GM06990 (cell line): Measurements from ENCODE around the gene PRR35.

Experiments used
- DNase-seq: peaks from one replicate; pipeline ENCODE4 v3.0.0-alpha.2; 2011; ENCODE audit not compliant: insufficient read length; ENCODE audit errors: extremely low read depth
- H3K27me3 ChIP-seq: replicated peaks from 2 replicates; pipeline ENCODE4 v1.6.0; 2011; ENCODE audit warnings: low read length; ENCODE audit not compliant: control insufficient read depth, insufficient read depth
- H3K36me3 ChIP-seq: 2 replicates; pipeline ENCODE4 v1.5.1; 2011; ENCODE audit warnings: low read length; ENCODE audit not compliant: control insufficient read depth, insufficient read depth
- H3K4me3 ChIP-seq: replicated peaks from 2 replicates; pipeline ENCODE4 v1.5.1; 2011; ENCODE audit warnings: low read depth, mild to moderate bottlenecking, control low read depth, low read length
- TF ChIP-seq, protein P1 (sequence below): IDR thresholded peaks from 2 replicates; pipeline ENCODE4 v1.5.1; 2011; ENCODE audit warnings: low read length, control low read depth, mild to moderate bottlenecking, inconsistent platforms; ENCODE audit not compliant: insufficient read depth, poor library complexity, severe bottlenecking

The PRR35 gene

GRCh38 chr16:516301-516700, 43.9 kb upstream of the PRR35 start:
- no peak overlapping the region for H3K4me3 ChIP-seq
- H3K36me3 ChIP-seq = peaks cover 17% of the 10 kb centered on the region
- no peak for DNase-seq
- TF ChIP-seq, protein P1, sequence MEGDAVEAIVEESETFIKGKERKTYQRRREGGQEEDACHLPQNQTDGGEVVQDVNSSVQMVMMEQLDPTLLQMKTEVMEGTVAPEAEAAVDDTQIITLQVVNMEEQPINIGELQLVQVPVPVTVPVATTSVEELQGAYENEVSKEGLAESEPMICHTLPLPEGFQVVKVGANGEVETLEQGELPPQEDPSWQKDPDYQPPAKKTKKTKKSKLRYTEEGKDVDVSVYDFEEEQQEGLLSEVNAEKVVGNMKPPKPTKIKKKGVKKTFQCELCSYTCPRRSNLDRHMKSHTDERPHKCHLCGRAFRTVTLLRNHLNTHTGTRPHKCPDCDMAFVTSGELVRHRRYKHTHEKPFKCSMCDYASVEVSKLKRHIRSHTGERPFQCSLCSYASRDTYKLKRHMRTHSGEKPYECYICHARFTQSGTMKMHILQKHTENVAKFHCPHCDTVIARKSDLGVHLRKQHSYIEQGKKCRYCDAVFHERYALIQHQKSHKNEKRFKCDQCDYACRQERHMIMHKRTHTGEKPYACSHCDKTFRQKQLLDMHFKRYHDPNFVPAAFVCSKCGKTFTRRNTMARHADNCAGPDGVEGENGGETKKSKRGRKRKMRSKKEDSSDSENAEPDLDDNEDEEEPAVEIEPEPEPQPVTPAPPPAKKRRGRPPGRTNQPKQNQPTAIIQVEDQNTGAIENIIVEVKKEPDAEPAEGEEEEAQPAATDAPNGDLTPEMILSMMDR = no peak
- no peaks in the 10 kb centered on the region for H3K27me3 ChIP-seq

DNA sequence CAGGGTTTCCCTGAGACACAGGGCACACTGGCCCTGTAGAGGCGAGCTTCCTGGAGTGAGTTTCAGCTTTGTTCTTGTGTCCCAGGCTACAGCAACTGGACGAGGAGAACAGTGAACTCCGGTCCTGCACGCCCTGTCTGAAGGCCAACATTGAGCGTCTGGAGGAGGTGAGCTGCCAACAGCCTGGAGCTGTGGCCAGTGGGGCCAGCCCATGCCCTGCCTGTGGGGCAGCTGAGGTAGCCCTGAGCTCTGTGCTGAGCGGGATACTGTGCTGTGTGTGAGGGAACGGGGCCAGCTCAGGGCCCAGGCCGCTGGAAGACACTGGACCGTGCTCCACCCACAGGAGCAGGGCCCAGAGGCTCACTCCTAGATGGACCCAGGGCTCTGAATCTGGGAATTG, 41.3 kb upstream of the PRR35 start:
- H3K36me3 ChIP-seq = peaks cover 17% of the 10 kb centered on the region
- H3K4me3 ChIP-seq = no peak overlapping the region
- no peaks in the 10 kb centered on the region for H3K27me3 ChIP-seq
- TF ChIP-seq, protein P1 = no peak
- no peak for DNase-seq

DNA sequence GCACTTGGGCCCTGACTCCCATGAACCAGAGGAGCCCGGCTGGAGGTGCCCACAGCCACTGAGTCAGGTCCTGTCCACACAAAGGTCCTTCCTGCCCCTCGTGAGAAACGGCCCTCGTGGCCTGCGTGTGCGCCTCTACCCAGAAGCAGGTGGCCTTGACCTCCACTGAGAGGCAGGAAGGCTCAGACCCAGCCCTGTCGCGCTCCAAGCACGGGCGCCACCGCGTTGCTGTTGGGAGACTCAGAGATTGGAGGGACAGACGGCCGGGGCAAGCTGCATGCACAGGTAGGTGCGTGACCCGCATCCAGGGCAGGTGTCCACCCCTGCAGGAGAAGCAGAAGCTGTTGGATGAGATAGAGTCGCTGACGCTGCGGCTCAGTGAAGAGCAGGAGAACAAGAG, 40.8 kb upstream of the PRR35 start:
- Histone ChIP-seq H3K36me3 (peaks cover 17% of the 10 kb centered on the region), H3K4me3 (no peak overlapping the region), H3K27me3 (no peaks in the 10 kb centered on the region)
- DNase-seq = no peak
- TF ChIP-seq, protein P1 = no peak

- TF ChIP-seq, protein P1 = no peak
- no peaks in the 10 kb centered on the region for H3K27me3 ChIP-seq
- peaks cover 14% of the 10 kb centered on the region for H3K36me3 ChIP-seq
- peak; percentile 8 for DNase-seq
- no peak overlapping the region for H3K4me3 ChIP-seq
These were observed 40.1 kb upstream of the PRR35 start for GRCh38 chr16:519841-520687.

DNA sequence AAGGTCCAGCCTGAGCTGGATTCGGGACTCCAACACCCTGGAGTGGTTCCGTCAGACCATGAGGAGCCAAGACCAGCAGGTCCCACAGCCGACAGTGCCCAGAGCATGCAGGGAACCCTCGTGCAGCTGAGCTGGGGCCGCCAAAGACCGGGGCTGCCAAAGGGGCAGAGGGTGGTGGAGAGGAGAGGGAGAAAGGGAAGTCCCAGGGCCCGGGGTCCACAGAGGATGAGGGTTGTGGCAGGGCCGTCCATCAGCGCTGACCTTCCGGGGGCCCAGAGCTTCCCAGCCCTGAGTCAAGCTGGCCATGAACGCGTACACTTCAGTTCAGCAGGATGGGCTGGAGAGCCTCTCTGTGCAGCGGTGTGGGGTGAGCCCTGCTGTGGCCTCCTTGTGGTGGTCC, 39.3 kb upstream of the PRR35 start:
- H3K36me3 ChIP-seq = peaks cover 10% of the 10 kb centered on the region
- H3K27me3 ChIP-seq = no peaks in the 10 kb centered on the region
- H3K4me3 ChIP-seq = no peak overlapping the region
- TF ChIP-seq, protein P1 = no peak
- peak; percentile 13 for DNase-seq
